CD4-positive, alpha-beta T cell treated with Interleukin-21 for 1 hour (primary cell): ENCODE results near the gene TBC1D4.

Source experiments
- DNase-seq: peaks from one replicate; pipeline ENCODE4 v3.0.0-alpha.2; 2020

The TBC1D4 gene

GRCh38 chr13:75416327-75417011 is 65.5 kb downstream of the TBC1D4 start:
- no peak for DNase-seq

- DNase-seq: no peak
These were observed 66.3 kb downstream of the TBC1D4 start for GRCh38 chr13:75415694-75416093.

GRCh38 chr13:75415171-75415570 is 66.8 kb downstream of the TBC1D4 start:
- DNase-seq: no peak

- DNase-seq: no peak
These were observed 67.7 kb downstream of the TBC1D4 start for GRCh38 chr13:75414036-75414827.

GRCh38 chr13:75411924-75412537 is 69.9 kb downstream of the TBC1D4 start:
- DNase-seq: no peak

- no peak for DNase-seq
These were observed 71.8 kb downstream of the TBC1D4 start for GRCh38 chr13:75410207-75410606.

GRCh38 chr13:75407998-75408397 is 74.0 kb downstream of the TBC1D4 start:
- DNase-seq: no peak

GRCh38 chr13:75407473-75407872 is 74.5 kb downstream of the TBC1D4 start:
- DNase-seq: no peak

- no peak for DNase-seq
These were observed 75.8 kb downstream of the TBC1D4 start for GRCh38 chr13:75405976-75406703.

- no peak for DNase-seq
These were observed 77.2 kb downstream of the TBC1D4 start for GRCh38 chr13:75404726-75405125.

- no peak for DNase-seq
These were observed 79.2 kb downstream of the TBC1D4 start for GRCh38 chr13:75402787-75403186.

GRCh38 chr13:75400775-75401174 is 81.2 kb downstream of the TBC1D4 start:
- DNase-seq: no peak

- no peak for DNase-seq
These were observed 82.1 kb downstream of the TBC1D4 start for GRCh38 chr13:75399879-75400217.

- DNase-seq: no peak
These were observed 82.6 kb downstream of the TBC1D4 start for GRCh38 chr13:75399168-75399878.

GRCh38 chr13:75398072-75398471 is 83.9 kb downstream of the TBC1D4 start:
- no peak for DNase-seq

GRCh38 chr13:75395901-75396300 is 86.1 kb downstream of the TBC1D4 start:
- no peak for DNase-seq

- no peak for DNase-seq
These were observed 86.9 kb downstream of the TBC1D4 start for GRCh38 chr13:75395066-75395465.

- no peak for DNase-seq
These were observed 88.0 kb downstream of the TBC1D4 start for GRCh38 chr13:75393839-75394520.

GRCh38 chr13:75391432-75392100 is 90.4 kb downstream of the TBC1D4 start:
- DNase-seq: no peak

GRCh38 chr13:75390229-75390628 is 91.7 kb downstream of the TBC1D4 start:
- DNase-seq: no peak

- DNase-seq: no peak
These were observed 96.3 kb downstream of the TBC1D4 start for GRCh38 chr13:75385708-75386083.
